ENCODE results near the gene SBK3. TPM values are rescaled to one million over a fixed set of nuclear protein-coding genes. Genes with fewer than 3 reads are reported as not detected.
A peak's percentile ranks its signal among the peaks of the same experiment; 100 is the strongest.
"Not testable (repeated sequence)": the region's sequence is repeated elsewhere in the genome, so short reads cannot be mapped to it uniquely, and the experiment has no call there.

Gene SBK3
- total RNA-seq, 2 donors from 2014 or later: not detected

- no peak overlapping the region for H3K27ac Mint-ChIP-seq
- DNase-seq (ENCODE audit: low spot score in 2 of 2): no peak
- H3K36me3 Mint-ChIP-seq: no peaks in the 10 kb centered on the region
- no peak for ATAC-seq
- H3K9me3 Mint-ChIP-seq: no peaks in the 10 kb centered on the region
Measured at GRCh38 chr19:55535965-55536350, 9.4 kb downstream of the SBK3 start.

GRCh38 chr19:55535173-55535964, 10.0 kb downstream of the SBK3 start:
- Mint-ChIP-seq H3K27ac (no peak overlapping the region), H3K36me3 (no peaks in the 10 kb centered on the region), H3K9me3 (no peaks in the 10 kb centered on the region)
- no peak for DNase-seq (ENCODE audit: low spot score in 2 of 2)
- no peak for ATAC-seq

GRCh38 chr19:55534280-55534679, 11.1 kb downstream of the SBK3 start:
- not testable (repeated sequence) for H3K36me3 Mint-ChIP-seq; H3K9me3 Mint-ChIP-seq; ATAC-seq; H3K27ac Mint-ChIP-seq; DNase-seq (ENCODE audit: low spot score in 2 of 2)

GRCh38 chr19:55530996-55531395, 14.3 kb downstream of the SBK3 start:
- Mint-ChIP-seq H3K9me3 (no peaks in the 10 kb centered on the region), H3K27ac (no peak overlapping the region), H3K36me3 (no peaks in the 10 kb centered on the region)
- ATAC-seq (no peak), DNase-seq (ENCODE audit: low spot score in 2 of 2) (no peak)

GRCh38 chr19:55529636-55530234, 15.6 kb downstream of the SBK3 start:
- no peaks in the 10 kb centered on the region for H3K36me3 Mint-ChIP-seq
- DNase-seq (ENCODE audit: low spot score in 2 of 2) (no peak), ATAC-seq (no peak)
- H3K27ac Mint-ChIP-seq: no peak overlapping the region
- H3K9me3 Mint-ChIP-seq: no peaks in the 10 kb centered on the region

GRCh38 chr19:55528030-55528803, 17.1 kb downstream of the SBK3 start:
- no peak for ATAC-seq
- no peak overlapping the region for H3K27ac Mint-ChIP-seq

GRCh38 chr19:55527197-55528029, 17.9 kb downstream of the SBK3 start:
- ATAC-seq: no peak
- H3K36me3 Mint-ChIP-seq: no peaks in the 10 kb centered on the region
- no peak overlapping the region for H3K27ac Mint-ChIP-seq
- DNase-seq (ENCODE audit: low spot score in 2 of 2): no peak
- no peaks in the 10 kb centered on the region for H3K9me3 Mint-ChIP-seq

More at GRCh38 chr19:55528030-55528803, 17.1 kb downstream of the SBK3 start:
- no peaks in the 10 kb centered on the region for H3K36me3 Mint-ChIP-seq
- DNase-seq (ENCODE audit: low spot score in 2 of 2): no peak
- no peaks in the 10 kb centered on the region for H3K9me3 Mint-ChIP-seq

GRCh38 chr19:55526216-55527196, 18.8 kb downstream of the SBK3 start:
- Mint-ChIP-seq H3K9me3 (no peaks in the 10 kb centered on the region), H3K27ac (no peak overlapping the region), H3K36me3 (no peaks in the 10 kb centered on the region)
- DNase-seq (ENCODE audit: low spot score in 2 of 2) (no peak), ATAC-seq (peak in 1 of 2 donors; percentile 22)

- Mint-ChIP-seq H3K27ac (no peak overlapping the region), H3K9me3 (no peaks in the 10 kb centered on the region), H3K36me3 (no peaks in the 10 kb centered on the region)
- ATAC-seq (no peak), DNase-seq (ENCODE audit: low spot score in 2 of 2) (no peak)
Measured at GRCh38 chr19:55525289-55526101, 19.8 kb downstream of the SBK3 start.

GRCh38 chr19:55520691-55521292, 24.6 kb downstream of the SBK3 start:
- ATAC-seq (no peak), DNase-seq (ENCODE audit: low spot score in 2 of 2) (no peak)
- Mint-ChIP-seq H3K27ac (no peak overlapping the region), H3K9me3 (no peaks in the 10 kb centered on the region), H3K36me3 (no peaks in the 10 kb centered on the region)

- Mint-ChIP-seq H3K9me3 (no peaks in the 10 kb centered on the region), H3K36me3 (no peaks in the 10 kb centered on the region), H3K27ac (no peak overlapping the region)
- DNase-seq (ENCODE audit: low spot score in 2 of 2) (no peak), ATAC-seq (no peak)
Measured at GRCh38 chr19:55519451-55520311, 25.7 kb downstream of the SBK3 start.

- Mint-ChIP-seq H3K27ac (peak overlapping the region in 1 of 2 donors; percentile 81), H3K9me3 (no peaks in the 10 kb centered on the region), H3K36me3 (no peaks in the 10 kb centered on the region)
- peak; percentile 92 to 93 for DNase-seq (ENCODE audit: low spot score in 2 of 2)
- ATAC-seq: peak; percentile 100
Measured at GRCh38 chr19:55516878-55517620, 28.3 kb downstream of the SBK3 start.

GRCh38 chr19:55508120-55508519, 37.2 kb downstream of the SBK3 start:
- DNase-seq (ENCODE audit: low spot score in 2 of 2) (no peak), ATAC-seq (no peak)
- Mint-ChIP-seq H3K27ac (no peak overlapping the region), H3K9me3 (peaks cover 0 to 4% of the 10 kb centered on the region in 2 donors), H3K36me3 (peaks cover 0 to 7% of the 10 kb centered on the region in 2 donors)
